Measurements from ENCODE around the gene ZNF778. TPM values are rescaled to one million over a fixed set of nuclear protein-coding genes. Genes with fewer than 3 reads are reported as not detected.

Gene ZNF778
- total and polyA plus RNA-seq, 2 of the 8 experiments (the other 6 are each of a cell fraction or from before 2014, with no cell fraction given), result 9.5 to 21.9 TPM

DNA sequence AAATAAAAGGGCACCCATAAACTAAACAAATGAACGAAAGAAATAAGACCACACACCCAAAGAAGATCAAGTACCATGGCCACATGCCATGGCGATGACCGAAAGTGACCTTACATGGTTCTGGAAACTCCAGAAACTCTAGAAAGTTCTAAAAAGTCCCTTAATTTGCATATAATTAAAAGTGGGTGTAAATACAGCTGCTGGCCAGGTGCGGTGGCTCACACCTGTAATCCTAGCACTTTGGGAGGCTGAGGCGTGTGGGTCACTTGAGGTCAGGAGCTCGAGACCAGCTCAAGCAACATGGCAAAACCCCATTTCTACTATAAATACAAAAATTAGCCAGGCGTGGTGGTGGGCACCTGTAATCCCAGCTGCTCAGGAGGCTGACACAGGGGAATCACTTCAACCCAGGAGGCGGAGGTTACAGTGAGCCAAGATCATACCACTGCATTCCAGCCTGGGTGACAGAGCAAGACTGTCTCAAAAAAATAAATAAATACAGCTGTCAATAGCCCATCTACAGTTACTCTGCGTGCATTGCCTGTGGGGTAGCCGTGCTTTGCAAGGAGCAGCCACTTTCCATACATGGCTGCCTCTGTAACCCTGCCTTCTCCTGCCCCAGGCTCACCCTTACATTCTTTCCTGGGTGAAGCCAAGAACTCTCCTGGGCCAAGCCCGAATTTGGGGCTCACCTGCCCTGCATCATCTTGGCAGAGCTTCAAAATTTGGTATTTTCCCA, 7.2 kb upstream of the ZNF778 start:
- Histone ChIP-seq H2AK5ac (ENCODE audit: low read depth, low read length) (no peak overlapping the region), H2BK12ac (ENCODE audit: low read depth, low read length) (no peak overlapping the region), H3K23ac (ENCODE audit: insufficient read length) (no peak overlapping the region), H3K18ac (ENCODE audit: extremely low read depth, low read length) (no peak overlapping the region), H3K4ac (replicated peaks; ENCODE audit: insufficient read length, low read depth, low read length) (no peak overlapping the region), H4K20me1 (replicated peaks in 1 of 2; ENCODE audit: control insufficient read depth in 1 of 2, insufficient read depth in 2 of 2, low read length in 2 of 2) (peaks cover 0 to 4% of the 10 kb centered on the region in 2 experiments), H3K79me2 (ENCODE audit: control insufficient read depth in 1 of 2, insufficient read depth in 2 of 2, low read length in 2 of 2) (no peaks in the 10 kb centered on the region), H4K5ac (ENCODE audit: insufficient read length, low read depth, low read length) (no peak overlapping the region), H3K56ac (replicated peaks; ENCODE audit: insufficient read length, low read depth, low read length) (no peak overlapping the region), H4K91ac (replicated peaks; ENCODE audit: insufficient read length, low read length) (no peak overlapping the region), H3K36me3 (ENCODE audit: control insufficient read depth in 2 of 4, insufficient read depth in 4 of 4, low read length in 3 of 4) (no peaks in the 10 kb centered on the region), H2AFZ (ENCODE audit: low read length) (no peak overlapping the region), H3K9ac (replicated peaks in 1 of 4; ENCODE audit: extremely low read depth in 1 of 4, low read depth in 3 of 4, low read length in 3 of 4) (no peak overlapping the region), H2BK120ac (replicated peaks; ENCODE audit: low read depth, low read length) (no peak overlapping the region), H2BK20ac (ENCODE audit: low read length) (no peak overlapping the region), H3K23me2 (ENCODE audit: low read depth, low read length) (no peaks in the 10 kb centered on the region), H3K4me3 (ENCODE audit: extremely low read depth in 1 of 4, insufficient read depth in 2 of 4, low read depth in 3 of 4, low read length in 4 of 4) (no peak overlapping the region), H3K4me2 (ENCODE audit: insufficient read depth in 1 of 2, low read depth in 2 of 2, low read length in 2 of 2) (no peak overlapping the region), H3K27ac (ENCODE audit: low read depth, low read length) (no peak overlapping the region), H2BK5ac (ENCODE audit: low read depth, low read length) (no peak overlapping the region), H4K8ac (ENCODE audit: extremely low read depth, insufficient read depth, low read length) (no peak overlapping the region), H3K27me3 (replicated peaks in 1 of 4; ENCODE audit: control insufficient read depth in 3 of 4, extremely low read depth in 1 of 4, insufficient read depth in 3 of 4, low read length in 3 of 4) (no peaks in the 10 kb centered on the region), H3K4me1 (replicated peaks in 1 of 4; ENCODE audit: control insufficient read depth in 3 of 4, insufficient read depth in 4 of 4, low read length in 3 of 4) (no peaks in the 10 kb centered on the region), H2BK15ac (ENCODE audit: low read length) (no peak overlapping the region), H3K9me3 (ENCODE audit: insufficient read depth in 2 of 2, low read depth in 1 of 2, low read length in 1 of 2) (no peaks in the 10 kb centered on the region), H3K79me1 (ENCODE audit: low read depth, low read length) (no peaks in the 10 kb centered on the region), H3K14ac (ENCODE audit: insufficient read length) (no peak overlapping the region)
- TF ChIP-seq RNF2 (IDR thresholded peaks at IDR 0.05; ENCODE audit: borderline replicate concordance, low read depth, low read length, missing control alignments, poor library complexity, severe bottlenecking) (no peak), CHD2 (IDR thresholded peaks at IDR 0.05; ENCODE audit: low read length) (no peak), POU5F1 (IDR thresholded peaks at IDR 0.05; ENCODE audit: low read depth, low read length) (no peak), TBP (IDR thresholded peaks at IDR 0.05; ENCODE audit: low read depth, low read length) (no peak), BACH1 (IDR thresholded peaks at IDR 0.05; ENCODE audit: low read length) (no peak), SIX5 (IDR thresholded peaks at IDR 0.05; ENCODE audit: low read depth, low read length) (no peak), EP300 (IDR thresholded peaks at IDR 0.05; ENCODE audit: borderline replicate concordance in 1 of 2, low read depth in 2 of 2, low read length in 2 of 2) (no peak), TEAD4 (IDR thresholded peaks at IDR 0.05; ENCODE audit: low read depth, low read length) (no peak), SP2 (IDR thresholded peaks at IDR 0.05; ENCODE audit: low read length) (no peak)
- WGBS, 2 experiments (ENCODE audit: extremely low coverage in 1 of 2, insufficient coverage in 1 of 2, insufficient read length in 1 of 2, insufficient replicate concordance in 2 of 2, low coverage in 1 of 2, low lambda C conversion rate in 2 of 2, missing lambda C conversion rate in 1 of 2), result 82% methylated on average over 11 of the region's 11 CpGs; no CpG with 5 or more reads in 1 of the 2 experiments
- DNase-seq (ENCODE audit: low read depth in 1 of 2, low spot score in 2 of 2) (no peak), FAIRE-seq (no peak)
- ChIA-PET POLR2A (ENCODE audit: partially characterized antibody) (interaction anchor here (0.5 kb wide), 1 partner anchor 740 kb away, joined by 3 read pairs; no protein-coding TSS in a partner anchor), CTCF (ENCODE audit: partially characterized antibody) (interaction anchor here (1.2 to 1.4 kb wide), 3 partner anchors 11 to 398 kb away, joined by 3 to 4 read pairs (median 4); no protein-coding TSS in a partner anchor)
